Measurements from ENCODE around the gene CELA2A. TPM values are rescaled to one million over a fixed set of nuclear protein-coding genes. Genes with fewer than 3 reads are reported as not detected.
A peak's percentile ranks its signal among the peaks of the same experiment; 100 is the strongest.
"Not testable (repeated sequence)": the region's sequence is repeated elsewhere in the genome, so short reads cannot be mapped to it uniquely, and the experiment has no call there.

Gene CELA2A
- total RNA-seq, 1 experiment from 2014 or later, result not detected

- no peaks in the 10 kb centered on the region for H3K9me3 ChIP-seq (ENCODE audit: insufficient read depth, low read depth)
- H3F3A ChIP-seq (ENCODE audit: insufficient read depth, low read depth), result no peaks in the 10 kb centered on the region
- H3K4me2 ChIP-seq, result no peak overlapping the region
- no peaks in the 10 kb centered on the region for H3K27me3 ChIP-seq (ENCODE audit: insufficient read depth, low read depth)
- CTCF ChIA-PET, result no interaction called here
- intact Hi-C loops (cut with micrococcal nuclease; ENCODE audit: unreplicated experiment), result no loop called here
- H3K79me2 ChIP-seq (ENCODE audit: low read depth), result no peaks in the 10 kb centered on the region
- no peaks in the 10 kb centered on the region for H4K20me1 ChIP-seq (ENCODE audit: insufficient read depth)
- no TSS peak for BruUV-seq (replicated peaks)
- H3K4me1 ChIP-seq (replicated peaks; ENCODE audit: insufficient read depth), result peaks cover 20% of the 10 kb centered on the region
- H3K36me3 ChIP-seq (ENCODE audit: low read depth), result no peaks in the 10 kb centered on the region
- no peak overlapping the region for H2AFZ ChIP-seq
- no peak overlapping the region for H3K4me3 ChIP-seq
- H3K27ac ChIP-seq, result no peak overlapping the region
- TF ChIP-seq CTCF (conservative IDR thresholded peaks at IDR 0.05) (no peak), EZH2 (IDR thresholded peaks at IDR 0.05; ENCODE audit: low read depth) (no peak)
- DNase-seq, result no peak
- H3K9me2 ChIP-seq (ENCODE audit: insufficient read depth), result no peaks in the 10 kb centered on the region
- POLR2A ChIA-PET (ENCODE audit: unreplicated experiment), result no interaction called here
These were observed 4.2 kb downstream of the CELA2A start for GRCh38 chr1:15460708-15461095.

GRCh38 chr1:15463064-15463800 is 6.7 kb downstream of the CELA2A start:
- H3K27me3 ChIP-seq (ENCODE audit: insufficient read depth, low read depth); H3K4me3 ChIP-seq; H2AFZ ChIP-seq; H3K79me2 ChIP-seq (ENCODE audit: low read depth); H3K27ac ChIP-seq; H3K9me2 ChIP-seq (ENCODE audit: insufficient read depth); BruUV-seq (replicated peaks); H4K20me1 ChIP-seq (ENCODE audit: insufficient read depth); POLR2A ChIA-PET (ENCODE audit: unreplicated experiment); H3K9me3 ChIP-seq (ENCODE audit: insufficient read depth, low read depth); H3F3A ChIP-seq (ENCODE audit: insufficient read depth, low read depth); H3K36me3 ChIP-seq (ENCODE audit: low read depth); intact Hi-C loops (cut with micrococcal nuclease; ENCODE audit: unreplicated experiment): not testable (repeated sequence)
- peak; percentile 73 to 74 for DNase-seq
- CTCF ChIA-PET, result interaction anchor here (0.5 kb wide), 1 partner anchor 22 kb away, joined by 3 read pairs; no protein-coding TSS in a partner anchor
- H3K4me2 ChIP-seq, result peak overlapping the region; percentile 31; the same call in 1 of the 2 replicates
- peaks cover 20% of the 10 kb centered on the region for H3K4me1 ChIP-seq (replicated peaks; ENCODE audit: insufficient read depth)

- H3K27ac ChIP-seq; BruUV-seq (replicated peaks); H3K9me2 ChIP-seq (ENCODE audit: insufficient read depth); H3K36me3 ChIP-seq (ENCODE audit: low read depth); H2AFZ ChIP-seq; POLR2A ChIA-PET (ENCODE audit: unreplicated experiment); H3F3A ChIP-seq (ENCODE audit: insufficient read depth, low read depth); H3K27me3 ChIP-seq (ENCODE audit: insufficient read depth, low read depth); H3K4me3 ChIP-seq; H3K79me2 ChIP-seq (ENCODE audit: low read depth); CTCF ChIA-PET; intact Hi-C loops (cut with micrococcal nuclease; ENCODE audit: unreplicated experiment); DNase-seq; H3K9me3 ChIP-seq (ENCODE audit: insufficient read depth, low read depth); H4K20me1 ChIP-seq (ENCODE audit: insufficient read depth): not testable (repeated sequence)
- Histone ChIP-seq H3K4me2 (peak overlapping the region; percentile 31; the same call in 1 of the 2 replicates), H3K4me1 (replicated peaks; ENCODE audit: insufficient read depth) (peaks cover 20% of the 10 kb centered on the region)
These were observed 7.4 kb downstream of the CELA2A start for GRCh38 chr1:15463926-15464322.

- no TSS peak for BruUV-seq (replicated peaks)
- Histone ChIP-seq H3K27me3 (ENCODE audit: insufficient read depth, low read depth) (no peaks in the 10 kb centered on the region), H3K9me2 (ENCODE audit: insufficient read depth) (no peaks in the 10 kb centered on the region), H3K36me3 (ENCODE audit: low read depth) (no peaks in the 10 kb centered on the region), H3K27ac (no peak overlapping the region), H3K4me1 (replicated peaks; ENCODE audit: insufficient read depth) (peaks cover 8% of the 10 kb centered on the region), H4K20me1 (ENCODE audit: insufficient read depth) (no peaks in the 10 kb centered on the region), H3K4me3 (no peak overlapping the region), H3K79me2 (ENCODE audit: low read depth) (no peaks in the 10 kb centered on the region), H2AFZ (no peak overlapping the region), H3K4me2 (no peak overlapping the region), H3F3A (ENCODE audit: insufficient read depth, low read depth) (no peaks in the 10 kb centered on the region), H3K9me3 (ENCODE audit: insufficient read depth, low read depth) (no peaks in the 10 kb centered on the region)
- CTCF ChIA-PET, result no interaction called here
- no peak for DNase-seq
- POLR2A ChIA-PET (ENCODE audit: unreplicated experiment), result no interaction called here
- intact Hi-C loops (cut with micrococcal nuclease; ENCODE audit: unreplicated experiment), result no loop called here
- TF ChIP-seq EZH2 (IDR thresholded peaks at IDR 0.05; ENCODE audit: low read depth), result no peak
- TF ChIP-seq CTCF (conservative IDR thresholded peaks at IDR 0.05), result no peak
These were observed 9.1 kb downstream of the CELA2A start for GRCh38 chr1:15465674-15466073.

GRCh38 chr1:15466955-15467625 is 10.6 kb downstream of the CELA2A start:
- H3K27me3 ChIP-seq (ENCODE audit: insufficient read depth, low read depth); H3F3A ChIP-seq (ENCODE audit: insufficient read depth, low read depth); BruUV-seq (replicated peaks); H2AFZ ChIP-seq; H3K4me2 ChIP-seq; H3K9me2 ChIP-seq (ENCODE audit: insufficient read depth); H3K27ac ChIP-seq; H3K4me1 ChIP-seq (replicated peaks; ENCODE audit: insufficient read depth); H3K36me3 ChIP-seq (ENCODE audit: low read depth); H3K9me3 ChIP-seq (ENCODE audit: insufficient read depth, low read depth); H4K20me1 ChIP-seq (ENCODE audit: insufficient read depth); H3K79me2 ChIP-seq (ENCODE audit: low read depth); POLR2A ChIA-PET (ENCODE audit: unreplicated experiment); H3K4me3 ChIP-seq; CTCF ChIA-PET; DNase-seq; intact Hi-C loops (cut with micrococcal nuclease; ENCODE audit: unreplicated experiment): not testable (repeated sequence)

Measured in PC-9 (cell line).